ENCODE measurements around the gene GPX6. TPM values are rescaled to one million over a fixed set of nuclear protein-coding genes. Genes with fewer than 3 reads are reported as not detected.

GPX6 gene
- total and polyA plus RNA-seq, 2 of the 13 experiments (the other 11 are each of a cell fraction or from before 2014, with no cell fraction given): not detected

DNA sequence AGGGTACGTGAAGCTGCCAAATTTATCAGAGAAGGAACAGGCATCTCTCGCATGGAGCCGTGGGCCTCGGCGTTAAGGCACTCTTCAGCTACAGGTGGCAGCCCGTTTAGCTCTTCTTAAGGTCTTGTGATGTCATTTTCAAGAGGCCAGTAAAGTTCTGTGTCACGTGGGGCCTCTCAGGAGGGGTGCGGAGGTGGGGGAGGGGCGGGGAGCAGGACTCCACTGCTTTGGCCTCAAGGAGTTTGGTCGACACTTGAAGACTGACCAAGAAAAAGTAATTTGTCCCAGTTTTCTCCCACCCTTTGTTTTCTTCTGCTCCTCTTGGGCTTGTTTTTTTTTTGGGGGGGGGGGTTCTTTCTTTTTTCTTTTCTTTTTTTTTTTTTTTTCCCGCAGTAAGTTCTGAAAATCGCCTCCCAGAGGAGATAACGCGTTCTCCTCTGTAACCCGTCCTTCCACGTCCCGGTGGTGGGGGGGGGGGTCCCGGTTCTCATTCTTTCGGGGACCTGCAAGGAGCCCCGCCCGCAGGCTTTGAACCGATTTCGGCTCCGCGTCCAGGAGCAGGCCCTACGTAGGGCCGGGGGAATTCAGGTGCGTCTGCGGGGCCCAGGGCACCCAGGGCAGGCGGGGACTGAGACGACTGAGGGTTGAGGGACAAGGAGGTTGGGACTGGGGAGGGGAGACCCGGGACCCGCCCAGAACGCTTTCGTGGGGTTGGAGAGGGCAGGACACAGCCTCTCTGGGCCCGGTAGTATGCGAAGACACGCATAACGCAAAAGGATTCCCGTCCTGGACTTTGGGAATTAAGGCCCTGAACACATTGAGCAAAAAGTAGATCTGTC lies 26.0 kb downstream of the GPX6 start (continued):
- TF ChIP-seq, protein P1, sequence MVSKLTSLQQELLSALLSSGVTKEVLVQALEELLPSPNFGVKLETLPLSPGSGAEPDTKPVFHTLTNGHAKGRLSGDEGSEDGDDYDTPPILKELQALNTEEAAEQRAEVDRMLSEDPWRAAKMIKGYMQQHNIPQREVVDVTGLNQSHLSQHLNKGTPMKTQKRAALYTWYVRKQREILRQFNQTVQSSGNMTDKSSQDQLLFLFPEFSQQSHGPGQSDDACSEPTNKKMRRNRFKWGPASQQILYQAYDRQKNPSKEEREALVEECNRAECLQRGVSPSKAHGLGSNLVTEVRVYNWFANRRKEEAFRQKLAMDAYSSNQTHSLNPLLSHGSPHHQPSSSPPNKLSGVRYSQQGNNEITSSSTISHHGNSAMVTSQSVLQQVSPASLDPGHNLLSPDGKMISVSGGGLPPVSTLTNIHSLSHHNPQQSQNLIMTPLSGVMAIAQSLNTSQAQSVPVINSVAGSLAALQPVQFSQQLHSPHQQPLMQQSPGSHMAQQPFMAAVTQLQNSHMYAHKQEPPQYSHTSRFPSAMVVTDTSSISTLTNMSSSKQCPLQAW (CRISPR knock-in tag; IDR thresholded peaks at IDR 0.05): 0 out of 2 replicates have a peak, but pooled peaks have one; percentile 38

DNA sequence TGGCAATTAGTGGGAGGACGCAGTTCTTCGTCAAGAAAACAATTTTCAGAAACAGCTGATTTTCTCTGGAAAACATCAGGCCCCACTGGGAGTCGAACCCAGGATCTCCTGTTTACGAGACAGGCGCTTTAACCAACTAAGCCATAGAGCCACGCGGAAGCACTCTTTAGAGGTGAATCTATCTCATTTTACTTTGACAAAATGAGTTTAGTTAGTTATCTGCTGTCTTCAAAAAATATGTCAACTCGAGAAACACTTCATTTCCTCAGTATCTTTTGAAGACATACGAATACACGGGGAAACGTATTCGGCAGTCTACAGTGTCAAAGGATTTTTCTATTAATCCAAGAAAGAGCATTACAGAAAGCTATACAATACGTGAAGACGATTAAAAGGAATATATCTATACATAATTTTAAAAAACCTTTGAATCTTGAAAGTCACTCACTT lies 26.7 kb downstream of the GPX6 start:
- ChIA-PET CTCF (ENCODE audit: low intra/inter-chr PET ratio, low total read pairs) (no interaction called here), POLR2A (interaction anchor here (0.6 to 2.3 kb wide), 5 partner anchors 14 to 795 kb away, joined by 3 to 7 read pairs (median 3); partner anchors contain the start of gene ZSCAN31)
- in situ Hi-C loops (cut with HindIII; ENCODE audit: extremely low pct_ligation_motif_present, low pct_unique_long_range_greater_than_20kb): no loop called here
- peaks cover 0 to 5% of the 10 kb centered on the region in 2 experiments; a peak in 1 of 5 replicates for H3K27me3 ChIP-seq (ENCODE audit: control insufficient read depth in 1 of 2, insufficient read depth in 2 of 2, low read length in 2 of 2)
- no peak overlapping the region for H2AFZ ChIP-seq (ENCODE audit: low read length)
- H3K9me3 ChIP-seq (ENCODE audit: low read length): no peaks in the 10 kb centered on the region
- peak overlapping the region; percentile 67 to 80 (median 75) for H3K4me3 ChIP-seq (replicated peaks in 1 of 3; ENCODE audit: insufficient read depth in 1 of 3, low read depth in 2 of 3, low read length in 3 of 3)
- intact Hi-C loops (cut with micrococcal nuclease; ENCODE audit: unreplicated experiment): no loop called here
- no peaks in the 10 kb centered on the region for H4K20me1 ChIP-seq (ENCODE audit: insufficient read depth, low read length)
- H3K27ac ChIP-seq (ENCODE audit: extremely low read length, insufficient read depth, low read length): no peak overlapping the region
- BruUV-seq (replicated peaks): no TSS peak
- peak; percentile 56 for FAIRE-seq
- H3K4me2 ChIP-seq (ENCODE audit: low read depth, low read length): peak overlapping the region; percentile 89
- WGBS (ENCODE audit: low lambda C conversion rate): 2% methylated on average over 14 of the region's 14 CpGs
- peak; percentile 82 for DNase-seq (ENCODE audit: low spot score)
- peak; percentile 32 for ATAC-seq
- H3K79me2 ChIP-seq (ENCODE audit: insufficient read depth, low read length): no peaks in the 10 kb centered on the region
- peaks cover 14% of the 10 kb centered on the region; the same call in 1 of the 2 replicates for H3K4me1 ChIP-seq (ENCODE audit: insufficient read depth, low read length)
- no peaks in the 10 kb centered on the region for H3K36me3 ChIP-seq (replicated peaks in 1 of 2; ENCODE audit: control insufficient read depth in 1 of 2, insufficient read depth in 2 of 2, low read length in 2 of 2)
- H3K9ac ChIP-seq (ENCODE audit: insufficient read depth, low read depth, low read length): no peak overlapping the region
- TF ChIP-seq IRF2 (CRISPR knock-in tag; IDR thresholded peaks at IDR 0.05): 0 out of 2 replicates have a peak, but pooled peaks have one; percentile 39
- 0 out of 2 replicates have a peak, but pooled peaks have one; percentile 22 for TF ChIP-seq KLF11 (CRISPR knock-in tag; IDR thresholded peaks at IDR 0.05)
- peak; percentile 64 for TF ChIP-seq ELF1 (CRISPR knock-in tag; IDR thresholded peaks at IDR 0.05)
- TF ChIP-seq NONO (IDR thresholded peaks at IDR 0.05): no peak
- 0 out of 2 replicates have a peak, but pooled peaks have one; percentile 39 for TF ChIP-seq NONO (CRISPR knock-in tag; conservative IDR thresholded peaks at IDR 0.05)
- TF ChIP-seq MATR3 (CRISPR knock-in tag; IDR thresholded peaks at IDR 0.05): no peak
- TF ChIP-seq, protein P2, sequence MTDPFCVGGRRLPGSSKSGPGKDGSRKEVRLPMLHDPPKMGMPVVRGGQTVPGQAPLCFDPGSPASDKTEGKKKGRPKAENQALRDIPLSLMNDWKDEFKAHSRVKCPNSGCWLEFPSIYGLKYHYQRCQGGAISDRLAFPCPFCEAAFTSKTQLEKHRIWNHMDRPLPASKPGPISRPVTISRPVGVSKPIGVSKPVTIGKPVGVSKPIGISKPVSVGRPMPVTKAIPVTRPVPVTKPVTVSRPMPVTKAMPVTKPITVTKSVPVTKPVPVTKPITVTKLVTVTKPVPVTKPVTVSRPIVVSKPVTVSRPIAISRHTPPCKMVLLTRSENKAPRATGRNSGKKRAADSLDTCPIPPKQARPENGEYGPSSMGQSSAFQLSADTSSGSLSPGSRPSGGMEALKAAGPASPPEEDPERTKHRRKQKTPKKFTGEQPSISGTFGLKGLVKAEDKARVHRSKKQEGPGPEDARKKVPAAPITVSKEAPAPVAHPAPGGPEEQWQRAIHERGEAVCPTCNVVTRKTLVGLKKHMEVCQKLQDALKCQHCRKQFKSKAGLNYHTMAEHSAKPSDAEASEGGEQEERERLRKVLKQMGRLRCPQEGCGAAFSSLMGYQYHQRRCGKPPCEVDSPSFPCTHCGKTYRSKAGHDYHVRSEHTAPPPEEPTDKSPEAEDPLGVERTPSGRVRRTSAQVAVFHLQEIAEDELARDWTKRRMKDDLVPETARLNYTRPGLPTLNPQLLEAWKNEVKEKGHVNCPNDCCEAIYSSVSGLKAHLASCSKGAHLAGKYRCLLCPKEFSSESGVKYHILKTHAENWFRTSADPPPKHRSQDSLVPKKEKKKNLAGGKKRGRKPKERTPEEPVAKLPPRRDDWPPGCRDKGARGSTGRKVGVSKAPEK (CRISPR knock-in tag; IDR thresholded peaks at IDR 0.05; ENCODE audit: borderline replicate concordance): no peak
- TF ChIP-seq AGO1 (IDR thresholded peaks at IDR 0.05; ENCODE audit: low read depth, low read length, poor library complexity, severe bottlenecking): no peak
- TF ChIP-seq, protein P3, sequence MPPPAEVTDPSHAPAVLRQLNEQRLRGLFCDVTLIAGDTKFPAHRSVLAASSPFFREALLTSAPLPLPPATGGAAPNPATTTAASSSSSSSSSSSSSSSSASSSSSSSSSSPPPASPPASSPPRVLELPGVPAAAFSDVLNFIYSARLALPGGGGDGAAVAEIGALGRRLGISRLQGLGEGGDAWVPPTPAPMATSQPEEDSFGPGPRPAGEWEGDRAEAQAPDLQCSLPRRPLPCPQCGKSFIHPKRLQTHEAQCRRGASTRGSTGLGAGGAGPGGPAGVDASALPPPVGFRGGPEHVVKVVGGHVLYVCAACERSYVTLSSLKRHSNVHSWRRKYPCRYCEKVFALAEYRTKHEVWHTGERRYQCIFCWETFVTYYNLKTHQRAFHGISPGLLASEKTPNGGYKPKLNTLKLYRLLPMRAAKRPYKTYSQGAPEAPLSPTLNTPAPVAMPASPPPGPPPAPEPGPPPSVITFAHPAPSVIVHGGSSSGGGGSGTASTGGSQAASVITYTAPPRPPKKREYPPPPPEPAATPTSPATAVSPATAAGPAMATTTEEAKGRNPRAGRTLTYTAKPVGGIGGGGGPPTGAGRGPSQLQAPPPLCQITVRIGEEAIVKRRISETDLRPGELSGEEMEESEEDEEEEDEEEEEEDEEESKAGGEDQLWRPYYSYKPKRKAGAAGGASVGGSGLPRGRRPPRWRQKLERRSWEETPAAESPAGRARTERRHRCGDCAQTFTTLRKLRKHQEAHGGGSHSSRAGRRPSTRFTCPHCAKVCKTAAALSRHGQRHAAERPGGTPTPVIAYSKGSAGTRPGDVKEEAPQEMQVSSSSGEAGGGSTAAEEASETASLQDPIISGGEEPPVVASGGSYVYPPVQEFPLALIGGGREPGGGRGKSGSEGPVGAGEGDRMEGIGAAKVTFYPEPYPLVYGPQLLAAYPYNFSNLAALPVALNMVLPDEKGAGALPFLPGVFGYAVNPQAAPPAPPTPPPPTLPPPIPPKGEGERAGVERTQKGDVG (CRISPR knock-in tag; IDR thresholded peaks at IDR 0.05; ENCODE audit: borderline replicate concordance): no peak
- no peak for TF ChIP-seq ZNF563 (CRISPR knock-in tag; IDR thresholded peaks at IDR 0.05)
- TF ChIP-seq GABPA (IDR thresholded peaks at IDR 0.05; ENCODE audit: low read depth, low read length): no peak
- TF ChIP-seq GABPA (CRISPR knock-in tag; IDR thresholded peaks at IDR 0.05; ENCODE audit: low read depth): peak; percentile 36; the same call in 1 of the 2 replicates
- peak; percentile 73; the same call in 1 of the 2 replicates for TF ChIP-seq RXRB (CRISPR knock-in tag; IDR thresholded peaks at IDR 0.05; ENCODE audit: borderline replicate concordance)
